GM21576 (cell line): Measurements from ENCODE around the gene CTXN1.
"Not testable (repeated sequence)": the region's sequence is repeated elsewhere in the genome, so short reads cannot be mapped to it uniquely, and the experiment has no call there.

Source experiments
- ATAC-seq: cut with Tn5 transposase; IDR thresholded peaks from one replicate; pipeline ENCODE4 v1.9.1; 2021; ENCODE audit warnings: mild to moderate bottlenecking, moderate library complexity; ENCODE audit not compliant: unreplicated experiment

The CTXN1 gene

DNA sequence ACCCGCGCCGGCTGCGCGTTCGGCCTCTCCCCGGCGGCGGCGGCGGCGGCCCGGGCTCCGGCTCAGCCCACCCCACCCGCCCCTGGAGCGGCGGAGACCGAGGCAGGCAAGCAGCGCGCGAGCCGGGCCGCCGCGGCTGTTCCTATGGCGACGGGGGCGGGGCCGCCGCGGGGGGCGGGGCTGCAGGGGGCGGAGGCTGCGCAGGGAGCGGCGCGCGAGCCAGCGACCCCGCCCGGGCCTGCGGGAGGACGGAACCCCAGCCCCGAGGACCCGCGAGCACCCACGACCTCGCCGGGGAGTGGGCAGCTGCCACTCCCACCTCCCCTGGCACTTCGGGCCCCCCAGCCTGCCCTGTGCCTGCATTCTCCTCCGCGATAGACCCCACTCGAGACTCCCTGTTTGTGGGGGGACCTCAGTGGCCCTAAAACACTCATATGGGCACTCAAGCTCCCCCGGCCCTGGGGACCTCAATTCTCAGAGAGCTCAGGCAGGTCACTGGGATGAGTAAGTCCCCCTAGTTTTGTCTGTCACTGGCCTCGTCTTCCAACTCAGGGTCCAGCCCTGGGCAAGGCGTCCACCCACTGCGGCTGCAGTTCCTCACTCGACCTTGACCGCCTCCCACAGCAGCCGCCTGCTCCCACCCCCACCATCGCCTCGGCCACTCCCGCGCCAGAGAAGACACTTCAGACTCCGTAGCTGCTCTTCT, at the start of gene CTXN1:
Gene CTXN1, minus strand, starts transcription at position 115 of the 706 bp plus-strand sequence. CDS start 597 bp downstream, outside the sequence.
- ATAC-seq = no peak

DNA sequence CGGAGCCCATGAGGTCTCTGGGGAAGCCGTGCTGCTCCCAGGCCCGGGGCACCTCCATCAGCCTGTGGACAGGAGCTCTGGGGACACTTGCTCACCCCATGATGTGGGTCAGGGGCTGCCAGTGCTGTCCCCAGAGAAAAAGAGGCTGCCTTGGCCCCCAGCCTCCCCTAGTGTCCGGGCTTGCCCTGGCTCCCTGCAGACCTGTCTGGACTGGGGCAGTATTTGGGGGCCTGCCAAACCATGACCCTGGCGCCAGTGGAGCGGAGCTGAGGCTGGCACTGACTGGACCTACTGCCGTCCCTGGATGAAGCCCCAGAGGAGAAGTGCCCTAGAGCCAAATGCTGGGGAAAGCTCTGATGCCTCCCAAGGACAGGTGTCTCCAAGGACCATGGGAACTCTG, 49.1 kb upstream of the CTXN1 start:
- no peak for ATAC-seq

DNA sequence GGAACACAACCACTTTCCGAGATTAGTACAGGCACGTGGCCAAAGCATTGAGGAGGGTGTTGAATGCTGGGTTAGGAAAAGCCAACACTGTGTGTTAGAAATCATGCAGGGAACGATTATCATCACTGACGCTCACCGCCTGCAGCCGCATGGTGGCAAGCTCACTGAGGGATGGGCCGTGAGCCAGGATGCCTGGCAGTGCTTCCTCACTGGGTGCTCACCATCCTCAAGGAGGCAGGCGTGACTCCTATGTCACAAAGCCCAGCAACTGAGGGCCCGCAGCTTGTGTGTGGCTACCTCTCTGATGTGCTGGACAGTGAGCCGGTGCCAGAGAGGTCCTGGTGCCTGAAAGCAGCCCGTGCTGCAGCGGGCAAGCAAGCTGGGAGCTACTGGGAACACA, 47.9 kb upstream of the CTXN1 start:
- no peak for ATAC-seq

DNA sequence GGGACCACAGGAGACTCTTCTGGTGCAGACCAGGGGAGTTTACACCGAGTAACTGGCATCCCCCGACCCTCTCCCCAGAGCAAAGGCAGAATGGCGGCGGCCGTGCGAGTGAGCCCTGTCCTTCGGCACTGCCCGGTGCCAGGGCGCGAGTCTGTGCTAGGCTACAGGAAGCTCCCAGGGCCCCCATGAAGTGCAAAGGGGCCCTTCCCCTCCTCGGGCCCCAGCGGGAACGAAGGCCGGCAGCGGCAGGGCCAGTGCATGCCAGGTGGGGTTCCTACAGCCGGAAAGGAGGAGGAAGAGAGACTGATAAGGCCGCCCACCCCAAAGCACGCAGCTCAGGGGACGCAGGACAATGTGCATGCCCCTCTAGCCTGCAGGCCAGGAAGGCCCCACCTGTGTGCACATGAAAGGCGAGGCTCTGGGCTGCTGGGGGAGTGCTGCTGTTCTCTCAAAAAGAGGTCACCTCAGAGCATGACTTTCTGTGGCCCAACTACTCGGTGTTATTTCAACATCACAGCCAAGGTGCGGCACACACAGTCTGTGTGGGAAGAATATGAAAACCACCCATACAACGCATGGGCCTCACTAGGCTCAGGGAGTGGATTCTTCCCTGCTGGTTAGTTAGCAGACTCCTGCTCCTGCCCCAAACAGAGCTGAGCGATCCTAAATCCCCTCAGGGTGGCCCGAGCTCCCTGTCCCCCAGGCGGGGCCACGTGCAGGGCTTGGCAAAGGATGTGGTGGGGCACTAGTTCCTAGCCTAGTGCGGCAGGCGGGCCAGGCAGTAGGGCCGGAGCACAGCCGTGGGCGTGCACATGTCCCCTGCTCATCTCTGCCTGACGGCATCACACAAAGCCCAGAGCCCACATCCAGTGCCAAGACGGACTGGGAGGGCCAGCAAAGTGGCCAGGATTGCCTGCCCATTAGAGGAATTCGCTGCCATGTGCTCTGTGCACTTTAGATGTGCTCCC, 45.9 kb upstream of the CTXN1 start:
- ATAC-seq = no peak

DNA sequence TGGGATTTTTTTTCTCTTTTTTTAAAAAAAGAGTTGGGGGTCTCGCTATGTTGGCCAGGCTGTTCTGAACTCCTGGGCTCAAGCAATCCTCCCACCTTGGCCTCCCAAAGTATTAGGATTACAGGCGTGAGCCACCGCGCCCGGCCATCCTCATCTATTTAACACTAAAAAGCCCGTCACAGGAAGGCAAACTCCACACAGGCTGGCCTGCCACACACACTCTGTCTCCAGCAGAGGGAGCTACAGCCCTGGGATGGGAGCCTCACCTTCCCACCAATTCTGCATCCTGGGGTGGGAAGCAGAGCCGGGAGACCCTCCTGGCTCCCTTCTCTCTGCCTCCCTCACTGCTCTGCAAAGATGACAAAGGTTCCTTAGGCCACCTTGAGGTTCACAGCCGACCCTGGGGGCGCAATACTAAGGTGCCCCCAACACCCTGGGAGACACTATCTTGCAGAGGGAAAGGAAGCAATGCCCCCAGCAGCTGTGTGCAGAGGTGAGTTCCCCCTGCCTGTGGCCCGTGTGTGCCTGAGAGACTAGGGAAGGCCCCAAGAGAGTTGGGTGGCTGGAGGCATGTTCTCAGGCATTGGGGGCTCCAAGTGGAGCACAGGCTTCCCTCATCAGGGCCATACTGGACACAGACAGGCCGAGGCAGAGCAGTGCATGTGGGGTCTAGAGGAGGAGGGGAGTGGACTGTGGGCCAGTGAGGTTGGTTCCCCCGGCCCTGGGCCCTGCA, 44.9 kb upstream of the CTXN1 start:
- ATAC-seq = no peak

DNA sequence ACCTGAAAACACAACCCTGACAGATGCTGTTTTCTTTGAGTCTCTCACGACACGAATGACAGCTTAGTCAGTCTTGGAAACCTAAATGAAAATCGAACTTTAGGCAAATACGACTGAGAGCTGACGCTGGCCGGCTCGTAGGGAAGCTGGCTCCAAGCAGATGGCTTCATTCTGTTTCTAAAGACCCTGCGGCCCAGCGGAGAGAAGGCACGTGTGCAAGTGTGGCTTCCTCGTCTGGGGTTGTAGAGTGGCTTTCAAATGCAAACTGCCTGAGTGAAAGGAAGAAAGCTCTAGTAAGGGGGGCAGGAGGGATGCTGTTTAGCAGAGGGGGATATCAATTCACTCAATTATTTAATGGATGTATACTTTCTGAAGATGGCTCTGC, 43.6 kb upstream of the CTXN1 start:
- no peak for ATAC-seq

DNA sequence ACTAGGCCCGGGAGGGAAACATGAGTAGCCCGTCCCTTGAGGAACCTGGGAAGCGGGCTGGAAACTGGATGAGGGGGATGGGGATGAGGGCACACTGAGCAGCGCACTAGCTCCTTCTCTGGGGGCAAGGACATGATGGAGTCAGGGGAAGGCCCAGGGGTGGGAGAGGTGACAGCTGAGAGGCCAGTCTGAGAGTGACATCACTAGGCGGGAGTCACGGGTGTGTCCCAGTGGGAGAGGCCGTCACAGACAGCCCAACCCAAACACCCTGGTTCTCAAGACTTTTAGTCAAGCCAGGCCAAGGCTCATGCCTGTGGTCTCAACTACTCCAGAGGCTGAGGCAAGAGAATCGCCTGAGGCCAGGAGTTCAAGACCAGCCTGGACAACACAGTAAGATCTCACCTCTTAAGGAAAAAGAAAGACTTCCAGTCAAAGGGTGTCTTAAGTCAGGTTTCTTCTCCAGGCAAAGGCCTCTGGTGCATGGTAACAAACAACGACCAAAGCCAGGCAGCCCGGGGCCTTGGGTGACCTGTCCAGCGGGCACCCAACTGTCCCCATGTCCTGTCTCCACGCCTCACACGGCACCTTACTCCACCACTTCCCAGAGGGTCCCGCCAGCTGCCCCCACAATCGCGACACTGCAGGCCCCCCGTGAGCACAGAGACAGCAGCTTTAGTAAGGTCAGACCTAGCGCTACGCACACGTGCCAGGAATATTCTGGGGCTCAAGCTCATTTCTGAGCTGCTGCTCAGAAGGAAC, 43.0 kb upstream of the CTXN1 start:
- ATAC-seq = no peak

DNA sequence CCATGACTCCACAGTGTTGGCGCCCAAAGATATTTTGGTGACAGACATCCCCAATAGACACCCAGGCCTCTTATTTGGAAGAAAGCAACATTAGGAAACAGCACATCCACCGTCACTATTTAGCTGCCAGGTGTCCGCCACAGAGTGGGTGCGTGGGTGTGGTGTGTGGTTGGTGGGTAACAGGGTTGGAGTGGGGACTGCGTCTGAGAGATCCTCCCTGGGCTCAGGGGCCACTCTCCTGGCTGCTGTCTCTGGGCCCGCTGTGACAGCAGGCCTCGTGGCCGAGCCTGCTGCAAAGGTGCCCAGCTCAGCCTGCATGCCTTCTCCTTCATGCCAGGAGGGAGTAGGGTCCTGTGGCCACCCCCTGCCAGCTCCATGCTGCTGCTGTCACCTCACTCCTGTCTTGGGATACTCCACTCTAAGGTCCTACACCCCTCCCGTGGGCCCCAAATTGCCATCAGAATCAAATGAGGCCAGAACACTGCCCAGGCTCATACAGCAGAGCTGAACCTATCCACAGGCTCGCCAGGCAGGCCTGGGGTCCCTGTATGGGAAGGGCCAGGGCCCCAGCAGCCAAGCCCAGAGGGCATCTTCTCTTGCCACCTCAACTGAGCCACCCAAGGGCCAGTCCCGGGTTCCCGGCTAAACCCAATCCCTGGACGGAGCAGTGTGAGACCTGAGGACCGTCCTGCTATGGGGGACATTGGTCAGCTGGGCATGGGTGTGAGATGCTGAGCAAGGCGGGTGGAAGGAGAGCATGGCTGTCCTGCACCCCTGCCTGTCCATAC, 42.3 kb upstream of the CTXN1 start:
- ATAC-seq = no peak

DNA sequence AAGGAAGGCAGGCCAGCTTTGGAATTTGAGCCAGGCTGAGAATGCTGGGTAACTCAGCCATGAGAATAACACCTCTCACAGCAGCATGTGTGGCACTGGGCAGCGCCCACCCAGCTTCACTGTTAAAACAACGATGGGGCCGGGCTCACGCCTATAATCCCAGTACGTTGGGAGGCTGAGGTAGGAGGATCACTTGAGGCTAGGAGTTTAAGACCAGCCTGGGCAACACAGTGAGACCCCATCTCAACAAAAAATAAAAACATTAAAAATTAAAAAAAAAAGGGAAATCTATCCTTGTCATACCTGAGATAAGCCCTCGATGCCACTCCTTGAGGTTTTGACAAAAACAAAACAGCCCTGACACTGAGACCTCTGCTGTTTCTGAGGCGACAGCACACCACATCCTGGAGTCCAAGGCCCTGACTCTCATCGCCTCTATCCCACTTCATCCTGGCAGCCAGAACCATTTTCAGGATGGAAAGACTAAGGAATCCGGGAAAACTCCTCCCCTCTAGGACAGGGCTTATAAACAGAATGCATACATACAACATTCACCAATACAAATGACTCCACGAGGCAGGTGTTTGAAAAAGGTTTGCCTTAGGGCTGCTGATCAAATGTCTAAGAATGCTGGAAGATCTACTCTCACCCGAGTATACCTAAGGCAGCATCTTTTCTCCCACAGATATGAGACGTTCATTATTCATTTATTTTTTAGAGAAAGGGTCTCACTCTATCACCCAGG, 40.2 kb upstream of the CTXN1 start:
- ATAC-seq = no peak

DNA sequence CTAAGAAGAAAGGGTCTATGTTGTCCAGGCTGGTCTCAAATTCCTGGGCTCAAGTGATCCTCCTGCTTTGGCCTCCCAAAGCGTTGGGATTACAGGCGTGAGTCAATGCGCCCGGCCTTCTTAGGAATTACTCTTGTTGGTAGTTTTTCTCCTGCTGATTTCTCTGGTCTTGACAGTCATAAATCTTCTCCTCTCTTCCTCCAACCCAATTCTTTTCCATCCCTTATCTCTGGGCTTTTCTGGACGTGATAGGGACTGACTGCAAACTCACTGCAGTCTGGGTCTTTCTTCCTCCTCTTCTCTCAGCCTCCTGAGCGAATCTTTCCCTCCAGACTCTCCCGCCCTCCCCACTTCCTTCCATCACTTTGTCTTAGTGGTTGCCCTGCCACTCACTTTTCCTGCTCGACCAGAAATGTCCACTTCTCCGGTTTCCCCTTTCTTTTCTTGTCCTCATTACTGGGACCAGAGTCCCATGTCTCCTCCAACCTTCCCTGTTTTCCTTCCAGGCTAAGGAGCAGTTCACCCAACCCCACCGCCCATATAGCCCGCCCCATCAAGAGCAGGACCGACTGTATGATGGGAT, 39.4 kb upstream of the CTXN1 start:
- no peak for ATAC-seq

DNA sequence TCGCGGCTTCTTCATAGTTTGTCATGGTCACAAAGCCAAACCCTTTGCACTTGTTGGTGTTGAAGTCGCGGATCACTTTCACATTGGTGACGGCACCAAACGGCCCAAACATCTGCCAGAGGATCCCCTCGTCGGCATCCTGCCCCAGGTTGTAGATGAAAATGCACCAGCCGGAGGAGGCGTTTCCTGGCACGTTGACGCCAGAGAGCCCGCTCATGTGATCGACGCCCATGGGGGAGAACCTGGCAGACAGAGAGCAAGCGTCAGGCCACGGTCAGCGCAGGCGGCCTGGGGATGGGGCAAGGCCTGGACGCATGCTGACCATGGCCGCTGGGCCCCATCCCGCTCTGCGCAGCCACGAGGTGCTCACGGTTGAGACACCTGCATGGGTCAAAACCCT, 37.6 kb upstream of the CTXN1 start:
- no peak for ATAC-seq

DNA sequence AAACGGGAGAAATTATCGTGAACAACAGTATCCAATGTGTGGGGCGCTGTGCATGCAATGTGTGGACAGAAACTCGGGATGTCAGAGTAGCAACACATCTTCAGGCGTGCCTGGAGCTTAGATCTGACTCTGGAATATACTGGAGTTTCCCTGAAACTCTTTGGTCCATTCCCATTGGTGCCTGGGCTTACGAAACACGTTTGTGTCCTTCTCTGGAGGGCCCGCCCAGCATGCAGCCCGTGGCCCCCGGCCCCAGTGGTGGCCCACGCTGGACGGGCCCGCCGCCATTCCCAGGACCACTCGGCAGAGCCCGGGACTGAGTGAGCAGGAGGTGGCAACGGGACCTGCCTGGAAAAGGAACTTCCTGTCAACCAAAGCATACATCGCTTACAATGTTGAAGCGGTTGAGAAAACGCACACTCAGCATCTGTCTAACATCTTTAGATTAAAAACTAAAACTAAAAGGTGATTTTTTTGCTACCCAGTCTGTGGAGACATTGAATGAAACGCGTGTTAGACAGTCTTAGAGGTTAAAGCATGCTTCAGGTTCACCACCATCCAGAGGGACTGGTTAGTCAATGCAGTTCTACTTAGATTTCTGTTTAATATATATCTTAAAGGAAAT, 36.8 kb upstream of the CTXN1 start:
- ATAC-seq = no peak

DNA sequence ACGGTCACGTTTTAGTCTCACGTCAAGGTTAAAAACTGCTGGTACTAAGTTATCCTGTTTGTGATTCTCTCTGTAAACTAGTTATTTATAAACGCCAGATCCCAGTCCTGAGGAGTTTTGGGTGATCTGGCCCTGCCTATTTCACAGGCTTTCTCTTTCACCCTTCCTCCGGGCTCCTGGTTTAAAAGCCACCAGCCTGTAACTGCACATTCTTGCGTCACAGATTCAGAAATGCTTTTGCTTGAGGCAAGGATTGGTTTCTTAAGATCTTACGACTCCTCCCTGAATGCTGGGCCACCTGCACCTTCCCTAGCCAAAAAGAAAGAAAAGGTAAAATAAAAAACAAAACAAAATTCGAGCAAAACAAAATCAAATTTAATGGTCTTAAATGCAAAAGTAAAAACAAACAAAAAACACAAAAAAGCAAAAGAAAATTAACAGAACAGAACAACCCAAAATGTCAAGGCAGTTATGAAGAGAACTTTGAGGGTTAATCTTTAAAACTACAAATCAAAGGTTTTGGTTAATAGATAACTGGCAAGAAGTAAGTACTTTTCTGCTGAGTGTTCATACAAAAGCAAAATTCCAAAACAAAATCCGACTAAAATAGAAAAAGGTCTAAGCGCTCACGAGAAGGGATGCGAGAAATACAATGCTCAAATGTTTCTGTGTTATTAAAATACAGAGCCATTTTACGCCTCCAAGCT, 36.1 kb upstream of the CTXN1 start:
- no peak for ATAC-seq

DNA sequence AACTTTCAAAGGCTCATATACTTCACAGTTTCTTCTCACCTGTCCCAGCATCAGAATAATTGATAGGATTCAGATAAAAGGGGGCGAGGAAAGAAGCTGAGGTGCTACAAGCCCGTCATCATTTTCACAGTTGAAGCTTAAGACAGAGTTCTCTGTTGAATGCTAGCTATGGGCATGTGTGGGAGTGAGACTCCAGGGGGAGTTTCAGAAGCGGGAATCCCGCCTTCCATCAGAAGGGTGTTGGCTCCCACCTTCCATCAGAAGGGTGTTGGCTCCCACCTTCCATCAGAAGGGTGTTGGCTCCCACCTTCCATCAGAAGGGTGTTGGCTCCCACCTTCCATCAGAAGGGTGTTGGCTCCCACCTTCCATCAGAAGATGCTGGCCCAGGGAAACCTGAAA, 35.1 kb upstream of the CTXN1 start:
- ATAC-seq = not testable (repeated sequence)

DNA sequence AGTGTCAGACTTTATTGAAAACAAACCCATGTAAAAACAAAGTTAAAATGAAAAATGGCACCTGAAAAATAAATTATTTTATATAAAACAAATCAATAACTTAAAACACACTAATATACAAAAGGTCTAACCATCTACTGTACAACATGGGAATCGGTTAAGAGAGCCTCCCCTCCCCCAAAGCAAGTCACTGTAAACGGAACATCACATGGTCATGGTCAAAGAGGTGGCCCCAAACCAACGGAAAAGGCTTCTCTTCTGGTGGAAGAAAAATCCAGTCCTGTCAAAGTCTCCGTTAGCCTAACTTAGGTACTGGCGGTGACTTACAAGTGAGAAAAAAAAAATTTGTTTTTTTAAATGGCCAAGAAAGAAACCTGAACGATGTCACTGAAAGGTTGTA, 33.3 kb upstream of the CTXN1 start:
- no peak for ATAC-seq

DNA sequence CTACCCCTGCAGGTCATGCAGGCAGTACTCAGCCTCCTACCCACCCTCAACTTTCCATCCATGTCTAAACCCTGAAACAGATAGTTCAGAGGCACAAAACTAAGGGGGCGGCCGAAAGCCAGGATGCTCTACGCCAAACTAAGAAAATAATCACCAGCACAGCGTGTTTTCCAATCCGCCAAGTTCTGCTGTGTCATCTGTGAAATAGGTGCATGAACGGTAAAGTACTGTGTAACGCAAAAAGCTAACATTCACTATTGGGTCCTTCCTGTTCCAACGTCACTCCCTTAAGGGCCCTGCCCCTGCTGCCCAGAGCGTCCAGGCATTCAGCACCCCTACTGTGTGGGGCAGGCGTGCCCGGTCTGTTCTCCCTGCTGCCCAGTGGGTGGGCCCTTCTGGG, 29.8 kb upstream of the CTXN1 start:
- no peak for ATAC-seq

DNA sequence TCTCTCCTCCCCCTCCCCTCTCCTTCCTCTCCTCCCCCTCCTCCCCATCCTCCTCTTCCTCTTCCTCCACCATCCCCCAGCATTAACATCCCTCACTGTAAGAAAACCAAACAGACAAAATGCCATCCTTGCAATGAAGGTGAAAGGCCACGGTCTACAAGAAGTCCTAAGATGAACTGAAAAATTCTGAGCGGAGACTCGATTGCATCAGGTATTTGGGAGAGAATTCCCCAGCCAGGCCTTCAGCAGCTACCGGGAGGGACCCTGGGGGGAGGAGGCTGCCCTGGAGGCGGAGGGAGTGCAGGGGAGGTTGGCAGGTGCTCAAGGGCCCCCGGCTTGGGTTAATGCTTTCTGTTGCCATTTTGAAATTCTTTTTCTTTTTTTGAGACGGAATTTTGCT, 27.6 kb upstream of the CTXN1 start:
- ATAC-seq = no peak

DNA sequence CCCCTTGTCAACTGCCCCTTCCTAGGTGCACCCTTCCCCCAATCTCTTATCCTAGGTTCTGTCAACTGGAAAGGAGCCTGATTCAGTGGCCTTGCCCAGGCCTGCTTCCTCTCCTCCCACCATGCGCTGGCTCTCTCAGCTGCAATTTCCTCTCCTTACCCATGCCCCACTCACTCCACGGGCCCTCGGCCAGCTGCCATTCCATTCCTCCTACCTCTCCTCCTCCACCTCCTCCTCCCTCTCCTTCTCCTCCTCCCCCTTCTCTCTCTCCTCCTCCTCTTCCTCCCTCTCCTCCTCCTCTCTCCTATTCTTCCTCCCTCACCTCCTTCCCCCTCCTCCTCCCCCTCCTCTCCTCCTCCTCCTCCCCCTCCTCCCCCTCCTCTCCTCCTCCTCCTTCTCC, 27.1 kb upstream of the CTXN1 start:
- no peak for ATAC-seq
